GM23338 (cell line): ENCODE measurements around the gene ARHGAP27. TPM values are rescaled to one million over a fixed set of nuclear protein-coding genes. Genes with fewer than 3 reads are reported as not detected.
"Not testable (repeated sequence)": the region's sequence is repeated elsewhere in the genome, so short reads cannot be mapped to it uniquely, and the experiment has no call there.

Experiments
- ATAC-seq: fragments of 200-7000 bp; cut with Tn5 transposase; 3 replicates; pipeline ENCODE4 v1.9.1; 2020
- DNase-seq: peaks from one replicate; pipeline ENCODE4 v3.0.0-alpha.2; 2015; ENCODE audit warnings: low spot score
- H2AFZ ChIP-seq: fragments of 200-600 bp; sonication (generic); 2 replicates; pipeline ENCODE4 v1.8.0; 2016; ENCODE audit warnings: antibody characterized with exemption, mild to moderate bottlenecking, moderate library complexity
- H3F3A ChIP-seq: fragments of 200-600 bp; sonication (generic); replicated peaks from 2 replicates; pipeline ENCODE4 v1.8.0; 2017; ENCODE audit warnings: antibody characterized with exemption, mixed run types, low read depth
- H3K27ac ChIP-seq: fragments of 200-600 bp; sonication (generic); 2 replicates; pipeline ENCODE4 v1.6.1; 2016; ENCODE audit warnings: low read depth
- H3K27me3 ChIP-seq: fragments of 200-600 bp; sonication (generic); 2 replicates; pipeline ENCODE4 v1.8.0; 2016; ENCODE audit warnings: mild to moderate bottlenecking, mixed run types, moderate library complexity; ENCODE audit not compliant: insufficient read depth
- H3K36me3 ChIP-seq: fragments of 200-600 bp; sonication (generic); 2 replicates; pipeline ENCODE4 v1.8.0; 2016; ENCODE audit warnings: mild to moderate bottlenecking; ENCODE audit not compliant: insufficient read depth
- H3K4me1 ChIP-seq: fragments of 200-600 bp; sonication (generic); 2 replicates; pipeline ENCODE4 v1.8.0; 2016; ENCODE audit warnings: mild to moderate bottlenecking, moderate library complexity; ENCODE audit not compliant: insufficient read depth
- H3K4me2 ChIP-seq: fragments of 200-600 bp; sonication (generic); 2 replicates; pipeline ENCODE4 v1.7.1; 2017; ENCODE audit warnings: mixed run types
- H3K4me3 ChIP-seq: fragments of 200-600 bp; sonication (generic); 2 replicates; pipeline ENCODE4 v1.6.1; 2016; ENCODE audit warnings: mixed run types
- H3K79me2 ChIP-seq: fragments of 200-600 bp; sonication (generic); replicated peaks from 2 replicates; pipeline ENCODE4 v1.8.0; 2017; ENCODE audit warnings: mild to moderate bottlenecking; ENCODE audit not compliant: insufficient read depth
- H3K9me2 ChIP-seq: fragments of 200-600 bp; sonication (generic); 2 replicates; pipeline ENCODE4 v1.8.0; 2017; ENCODE audit not compliant: insufficient read depth
- H4K20me1 ChIP-seq: fragments of 200-600 bp; sonication (generic); replicated peaks from 2 replicates; pipeline ENCODE4 v1.8.0; 2017; ENCODE audit warnings: mild to moderate bottlenecking; ENCODE audit not compliant: insufficient read depth
- H3K27ac Mint-ChIP-seq: 2 replicates; pipeline ENCODE4 v1.8.0; 2020; ENCODE audit warnings: inconsistent platforms, mild to moderate bottlenecking, moderate library complexity, mixed read lengths
- H3K27me3 Mint-ChIP-seq: 3 replicates; pipeline ENCODE4 v1.8.0; 2022; ENCODE audit warnings: low read depth, mild to moderate bottlenecking, moderate library complexity, mixed read lengths, inconsistent platforms; ENCODE audit not compliant: insufficient read depth, poor library complexity
- H3K36me3 Mint-ChIP-seq: 3 replicates; pipeline ENCODE4 v1.8.0; 2021; ENCODE audit warnings: low read depth, mild to moderate bottlenecking, inconsistent platforms, moderate library complexity, mixed read lengths
- H3K4me1 Mint-ChIP-seq: 3 replicates; pipeline ENCODE4 v1.8.0; 2020; ENCODE audit warnings: mild to moderate bottlenecking, inconsistent platforms, mixed read lengths
- H3K4me3 Mint-ChIP-seq: 3 replicates; pipeline ENCODE4 v1.8.0; 2021; ENCODE audit warnings: moderate library complexity, mild to moderate bottlenecking, inconsistent platforms, mixed read lengths
- H3K9me3 Mint-ChIP-seq: 3 replicates; pipeline ENCODE4 v1.8.0; 2020; ENCODE audit warnings: moderate library complexity, mild to moderate bottlenecking, inconsistent platforms, mixed read lengths
- polyA plus RNA-seq: library from polyadenylated mRNA; unstranded; fragments of >200 nt; fragmentation: Nextera tagmentation; extraction: Ambion mirVana; gene quantifications from 2 replicates; pipeline ENCODE4 v1.2.1, GENCODE V29; 2016
- total RNA-seq: library from RNA; depleted of rRNA; stranded (reverse); fragments of >200 nt; shearing (Covaris generic); gene quantifications from 2 replicates; pipeline ENCODE4 v1.2.3, GENCODE V29; 2014

ARHGAP27 gene
- total and polyA plus RNA-seq, 2 experiments from 2014 or later, result 5.9 to 17.7 TPM

DNA sequence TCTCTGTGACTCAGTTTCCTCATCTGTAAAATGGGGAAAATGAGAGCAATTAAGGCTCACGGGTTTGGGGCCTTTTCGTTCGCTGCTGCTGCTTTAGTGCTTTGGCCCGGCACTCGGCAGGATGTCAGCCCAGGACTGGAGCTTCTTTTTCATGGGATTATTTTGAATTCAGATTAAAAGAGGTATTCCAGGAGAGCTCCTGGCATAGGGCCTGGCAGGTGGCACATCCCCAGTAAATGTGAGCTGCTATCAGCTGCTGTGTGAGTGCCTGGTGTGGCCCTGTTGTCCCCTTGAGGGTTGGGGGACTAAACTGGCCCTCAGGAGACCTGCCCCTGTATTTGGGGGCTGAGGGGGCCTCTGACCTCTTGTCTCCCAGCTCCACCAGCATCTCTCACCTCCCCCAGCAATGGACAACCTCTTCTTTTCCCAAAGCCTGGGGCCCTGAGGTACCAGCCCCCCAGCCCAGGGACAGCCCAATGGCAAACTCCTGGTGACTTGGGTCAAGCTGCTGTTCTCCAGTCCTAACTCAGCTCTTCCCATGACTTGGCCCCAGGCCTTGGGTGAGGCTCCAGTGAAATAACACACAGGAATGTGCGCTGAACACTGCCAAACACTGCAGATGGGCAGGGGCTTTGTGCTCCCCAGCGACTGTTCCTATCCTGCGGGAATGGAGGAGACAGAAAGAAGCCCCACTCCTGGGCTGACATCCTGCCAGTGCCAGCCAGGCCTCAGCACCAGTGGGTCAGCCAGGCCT lies 14.4 kb upstream of the ARHGAP27 start:
- not testable (repeated sequence) for H3K4me2 ChIP-seq, DNase-seq, H3K27ac ChIP-seq, H3K4me1 ChIP-seq, H3F3A ChIP-seq, H3K4me3 Mint-ChIP-seq, H3K36me3 ChIP-seq, H4K20me1 ChIP-seq, H3K9me3 Mint-ChIP-seq, H3K27ac Mint-ChIP-seq, H3K27me3 ChIP-seq, H2AFZ ChIP-seq, ATAC-seq, H3K9me2 ChIP-seq, H3K4me3 ChIP-seq, H3K36me3 Mint-ChIP-seq, H3K27me3 Mint-ChIP-seq, H3K4me1 Mint-ChIP-seq, H3K79me2 ChIP-seq

DNA sequence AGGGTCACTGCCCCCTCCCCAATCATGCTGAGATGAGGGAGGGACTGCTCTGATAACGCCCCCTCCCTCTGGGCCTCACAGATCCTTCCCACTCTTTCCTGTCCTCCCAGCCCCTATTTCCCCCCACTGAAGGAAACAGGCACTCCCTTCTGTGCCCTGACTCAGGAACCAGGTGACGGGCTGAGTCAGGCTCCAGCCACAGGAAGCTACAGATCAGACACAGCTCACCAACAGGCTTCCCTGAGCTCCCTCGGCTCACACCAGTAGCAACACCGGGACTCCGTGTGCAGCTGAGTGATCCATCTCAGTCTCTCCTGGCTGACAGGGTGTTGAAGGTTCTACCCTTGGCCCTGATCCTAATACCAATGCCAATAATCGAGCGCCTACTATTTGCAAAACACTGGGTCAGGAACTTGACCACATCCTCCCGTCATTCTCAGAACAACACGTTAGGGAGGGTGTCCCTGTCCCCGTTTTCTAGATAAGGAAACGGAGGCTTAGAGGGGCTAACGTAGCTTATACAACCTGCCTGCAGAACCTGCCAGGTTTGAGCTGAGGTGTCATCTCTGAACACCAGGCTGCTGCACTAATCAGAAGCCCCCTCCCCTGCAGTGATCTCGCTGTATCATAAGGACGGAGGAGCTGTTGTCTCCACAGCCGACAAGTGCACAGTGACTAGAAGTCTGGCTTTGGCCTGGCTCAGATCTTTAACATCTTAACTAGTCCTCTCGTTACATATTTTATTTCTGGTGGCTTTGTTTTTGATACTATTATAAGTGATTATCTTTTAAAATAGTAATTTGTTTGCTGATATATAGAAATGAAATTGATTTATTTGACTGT lies 13.5 kb upstream of the ARHGAP27 start:
- H3K9me3 Mint-ChIP-seq, H3K79me2 ChIP-seq, H3K4me1 ChIP-seq, H3K9me2 ChIP-seq, H3K27ac ChIP-seq, H3K27me3 Mint-ChIP-seq, H3K4me3 Mint-ChIP-seq, H3K4me2 ChIP-seq, H3F3A ChIP-seq, H3K4me1 Mint-ChIP-seq, H3K36me3 ChIP-seq, ATAC-seq, H4K20me1 ChIP-seq, H3K27me3 ChIP-seq, H3K36me3 Mint-ChIP-seq, DNase-seq, H3K4me3 ChIP-seq, H3K27ac Mint-ChIP-seq, H2AFZ ChIP-seq: not testable (repeated sequence)

DNA sequence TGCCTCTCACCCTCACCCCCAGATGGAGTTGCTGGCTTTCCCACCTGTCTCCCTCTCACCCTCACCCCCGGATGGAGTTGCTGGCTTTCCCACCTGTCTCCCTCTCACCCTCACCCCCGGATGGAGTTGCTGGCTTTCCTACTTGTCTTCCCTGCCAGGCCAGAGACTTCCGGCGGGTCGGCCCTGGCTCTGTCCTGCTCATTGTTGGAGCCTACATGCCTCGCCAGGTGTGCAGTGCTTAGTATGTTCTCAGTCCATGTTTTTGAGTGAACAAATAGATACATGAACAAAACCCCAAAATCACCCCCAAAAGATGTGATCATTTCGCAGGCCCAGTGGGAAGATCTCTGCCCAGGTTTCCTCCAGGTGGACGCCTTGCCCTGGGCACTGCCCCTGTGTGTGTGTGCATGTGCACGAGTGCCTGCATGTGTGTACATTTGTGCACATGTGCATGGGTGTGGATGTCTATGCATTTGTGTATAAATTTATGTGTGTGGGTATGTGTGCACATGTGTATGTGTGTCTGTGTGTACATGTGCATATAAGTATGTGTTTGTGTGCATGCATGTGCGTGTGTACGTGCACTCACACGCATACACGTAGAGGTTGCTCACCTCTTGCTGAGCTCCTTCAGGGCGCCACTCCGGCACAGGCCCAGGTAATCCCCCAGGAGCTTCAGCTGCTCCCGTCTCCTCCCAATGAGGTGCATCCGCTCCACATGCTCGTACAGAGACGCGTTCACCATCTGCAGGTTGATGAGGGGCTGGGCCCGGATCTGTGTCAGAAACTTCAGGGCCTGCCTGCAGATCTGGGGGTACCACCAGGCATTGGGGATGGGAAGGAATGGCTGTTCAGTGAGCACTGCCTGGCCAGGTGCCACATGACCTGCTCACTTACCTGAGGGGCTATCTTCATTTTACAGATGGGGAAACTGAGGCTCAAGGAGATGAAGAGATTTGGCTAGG lies 12.5 kb upstream of the ARHGAP27 start:
- not testable (repeated sequence) for H3K27ac ChIP-seq, H3K27me3 Mint-ChIP-seq, H2AFZ ChIP-seq, H3F3A ChIP-seq, H3K79me2 ChIP-seq, H4K20me1 ChIP-seq, H3K9me3 Mint-ChIP-seq, H3K4me1 ChIP-seq, H3K4me2 ChIP-seq, H3K36me3 ChIP-seq, H3K4me3 ChIP-seq, H3K9me2 ChIP-seq, DNase-seq, H3K27ac Mint-ChIP-seq, H3K4me3 Mint-ChIP-seq, H3K4me1 Mint-ChIP-seq, H3K27me3 ChIP-seq, ATAC-seq, H3K36me3 Mint-ChIP-seq

DNA sequence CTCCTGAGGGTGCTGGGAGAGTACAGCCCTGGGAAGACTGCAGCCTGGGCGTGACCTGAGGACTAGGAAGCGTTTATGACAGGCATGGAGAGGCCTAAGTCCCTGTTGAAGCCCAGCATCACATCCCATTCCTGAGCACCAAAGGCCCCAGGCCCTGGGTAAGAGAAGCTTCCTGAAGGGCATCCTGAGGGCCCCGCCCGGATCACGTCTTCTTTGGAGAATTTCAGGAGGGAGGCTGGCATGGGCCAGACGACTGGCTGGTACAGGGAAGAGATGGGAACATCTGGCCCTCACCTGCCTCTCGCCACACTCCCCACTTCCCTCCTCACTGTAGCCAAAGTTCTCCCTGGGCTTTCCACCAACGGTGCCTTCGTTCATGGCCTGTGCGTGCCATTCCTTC lies 11.6 kb upstream of the ARHGAP27 start:
- H3K4me3 ChIP-seq, H3K27ac ChIP-seq, H3K27me3 ChIP-seq, H3K36me3 ChIP-seq, H3K9me2 ChIP-seq, H2AFZ ChIP-seq, H3K27ac Mint-ChIP-seq, H3K27me3 Mint-ChIP-seq, H3K4me2 ChIP-seq, DNase-seq, H3K79me2 ChIP-seq, H3K36me3 Mint-ChIP-seq, H4K20me1 ChIP-seq, H3F3A ChIP-seq, ATAC-seq, H3K4me1 ChIP-seq, H3K4me3 Mint-ChIP-seq, H3K9me3 Mint-ChIP-seq: not testable (repeated sequence)
- H3K4me1 Mint-ChIP-seq, result peaks cover 10% of the 10 kb centered on the region

DNA sequence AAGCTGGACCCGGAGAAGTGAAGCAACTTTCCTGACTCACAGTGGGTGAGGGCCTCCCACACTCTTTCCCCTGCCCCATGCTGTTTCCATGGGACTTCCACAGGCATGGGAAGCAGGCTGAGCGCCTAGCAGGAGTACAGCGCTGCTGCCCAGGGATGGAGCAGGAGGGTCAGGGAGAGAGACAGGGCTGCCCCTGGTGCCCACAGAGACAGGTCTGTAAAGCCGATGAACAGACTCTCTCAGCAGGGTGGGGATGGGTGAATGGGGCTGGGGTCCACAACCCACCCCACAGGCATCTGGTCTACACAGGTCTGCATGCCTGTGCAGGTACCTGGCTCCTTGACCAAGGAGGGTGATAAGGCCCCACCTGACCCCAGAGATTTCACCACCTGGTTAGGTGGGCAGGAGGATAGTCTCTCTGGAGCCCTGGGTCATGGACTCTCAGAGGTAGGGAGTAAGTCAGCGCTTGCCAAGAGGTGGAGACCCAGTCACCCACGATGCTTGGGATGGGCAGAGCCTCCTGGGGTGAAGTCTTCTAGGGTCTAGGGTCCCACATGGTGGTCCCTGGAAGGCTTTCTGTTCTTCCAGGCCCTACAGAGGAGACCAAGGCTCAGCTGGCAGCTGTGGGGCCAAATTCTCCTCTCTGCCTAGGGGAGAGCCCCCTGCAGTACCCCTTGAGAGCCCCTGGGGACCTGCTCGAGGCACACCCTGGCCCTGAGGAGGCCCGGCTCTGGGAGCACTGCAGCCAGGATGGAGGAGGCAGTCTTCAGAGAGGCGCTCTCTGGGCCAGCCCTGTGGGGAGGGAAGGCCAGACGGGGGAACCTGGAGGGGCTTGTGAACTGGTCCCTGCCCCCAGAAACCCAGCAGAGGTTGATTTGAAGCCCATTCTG lies 10.9 kb upstream of the ARHGAP27 start:
- not testable (repeated sequence) for H3K4me2 ChIP-seq, H3F3A ChIP-seq, H3K27me3 Mint-ChIP-seq, DNase-seq, H3K4me3 Mint-ChIP-seq, H3K4me1 ChIP-seq, H3K79me2 ChIP-seq, H3K27me3 ChIP-seq, H3K27ac ChIP-seq, H3K9me3 Mint-ChIP-seq, H3K36me3 ChIP-seq, H4K20me1 ChIP-seq, H3K9me2 ChIP-seq, H3K27ac Mint-ChIP-seq, H3K4me3 ChIP-seq, H3K36me3 Mint-ChIP-seq, H2AFZ ChIP-seq
- peak; percentile 26 for ATAC-seq
- H3K4me1 Mint-ChIP-seq, result peaks cover 12% of the 10 kb centered on the region
